D721Med (cell line): Measurements from ENCODE around the gene PAPOLG.
"Not testable (repeated sequence)": the region's sequence is repeated elsewhere in the genome, so short reads cannot be mapped to it uniquely, and the experiment has no call there.

Experiments used
- DNase-seq: peaks from one replicate; pipeline ENCODE4 v3.0.0; 2011; ENCODE audit warnings: low spot score; ENCODE audit not compliant: insufficient read length
- FAIRE-seq: peaks from 2 replicates; lab custom pipeline; 2011; peaks lifted over from hg19 to GRCh38; lab: Jason Lieb, UNC
- TF ChIP-seq, protein P1 (sequence below): IDR thresholded peaks from 2 replicates; pipeline ENCODE4 v1.5.1; 2012; ENCODE audit warnings: mild to moderate bottlenecking, control low read depth; ENCODE audit not compliant: insufficient read depth; ENCODE audit errors: missing control alignments

The PAPOLG gene

DNA sequence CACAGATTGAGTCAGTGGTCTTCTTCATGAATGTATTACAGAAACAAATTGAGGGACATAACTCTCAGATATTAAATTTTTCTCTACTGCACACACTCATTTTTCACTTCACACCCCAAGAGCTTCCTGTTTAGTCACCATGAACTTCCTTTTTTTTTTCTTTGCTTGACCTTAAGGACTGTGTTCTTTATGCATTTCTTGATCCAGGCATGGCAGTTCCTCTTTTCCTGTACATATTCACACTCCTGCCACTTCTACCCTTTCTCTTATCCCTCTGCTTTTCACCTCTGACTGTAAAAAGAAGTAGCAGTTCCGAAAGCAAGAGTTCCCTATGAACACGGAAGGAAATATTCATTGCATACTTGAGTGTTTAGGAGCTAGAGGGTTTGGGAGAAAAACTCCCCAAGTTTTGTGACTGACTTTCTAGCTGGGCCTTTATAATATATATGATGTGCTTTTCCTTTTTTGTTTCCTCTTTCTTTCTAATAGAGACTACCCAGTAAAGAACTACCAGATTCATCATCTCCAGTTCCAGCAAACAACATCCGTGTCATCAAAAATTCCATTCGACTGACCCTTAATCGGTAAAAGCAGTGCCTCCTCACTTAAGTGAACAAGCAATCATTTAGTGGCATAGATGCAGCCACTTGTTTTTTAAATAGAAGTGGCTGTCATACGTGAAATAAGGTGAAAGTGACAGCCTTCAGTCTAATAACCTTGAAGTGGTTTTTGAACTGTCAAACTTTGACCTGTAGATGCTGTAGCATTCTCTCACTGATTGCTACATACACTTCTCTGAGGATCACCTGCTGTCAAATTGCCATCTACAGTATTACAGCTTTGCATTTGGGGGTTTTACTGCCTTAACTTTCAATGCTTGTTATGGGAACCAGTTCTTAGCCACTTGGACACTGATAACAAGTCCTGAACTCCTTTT, 40.8 kb downstream of the PAPOLG start:
- FAIRE-seq (no peak), DNase-seq (no peak)
- TF ChIP-seq, protein P1, sequence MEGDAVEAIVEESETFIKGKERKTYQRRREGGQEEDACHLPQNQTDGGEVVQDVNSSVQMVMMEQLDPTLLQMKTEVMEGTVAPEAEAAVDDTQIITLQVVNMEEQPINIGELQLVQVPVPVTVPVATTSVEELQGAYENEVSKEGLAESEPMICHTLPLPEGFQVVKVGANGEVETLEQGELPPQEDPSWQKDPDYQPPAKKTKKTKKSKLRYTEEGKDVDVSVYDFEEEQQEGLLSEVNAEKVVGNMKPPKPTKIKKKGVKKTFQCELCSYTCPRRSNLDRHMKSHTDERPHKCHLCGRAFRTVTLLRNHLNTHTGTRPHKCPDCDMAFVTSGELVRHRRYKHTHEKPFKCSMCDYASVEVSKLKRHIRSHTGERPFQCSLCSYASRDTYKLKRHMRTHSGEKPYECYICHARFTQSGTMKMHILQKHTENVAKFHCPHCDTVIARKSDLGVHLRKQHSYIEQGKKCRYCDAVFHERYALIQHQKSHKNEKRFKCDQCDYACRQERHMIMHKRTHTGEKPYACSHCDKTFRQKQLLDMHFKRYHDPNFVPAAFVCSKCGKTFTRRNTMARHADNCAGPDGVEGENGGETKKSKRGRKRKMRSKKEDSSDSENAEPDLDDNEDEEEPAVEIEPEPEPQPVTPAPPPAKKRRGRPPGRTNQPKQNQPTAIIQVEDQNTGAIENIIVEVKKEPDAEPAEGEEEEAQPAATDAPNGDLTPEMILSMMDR, result no peak

- no peak for FAIRE-seq
Measured at GRCh38 chr2:60804473-60804872, 48.4 kb downstream of the PAPOLG start.

GRCh38 chr2:60806595-60806987, 50.5 kb downstream of the PAPOLG start:
- no peak for DNase-seq
- TF ChIP-seq, protein P1, result no peak

More at GRCh38 chr2:60804473-60804872, 48.4 kb downstream of the PAPOLG start:
- TF ChIP-seq, protein P1, result no peak
- no peak for DNase-seq

GRCh38 chr2:60806988-60807681, 51.1 kb downstream of the PAPOLG start:
- no peak for FAIRE-seq
- TF ChIP-seq, protein P1, result no peak
- DNase-seq, result no peak

More at GRCh38 chr2:60806595-60806987, 50.5 kb downstream of the PAPOLG start:
- FAIRE-seq, result no peak

DNA sequence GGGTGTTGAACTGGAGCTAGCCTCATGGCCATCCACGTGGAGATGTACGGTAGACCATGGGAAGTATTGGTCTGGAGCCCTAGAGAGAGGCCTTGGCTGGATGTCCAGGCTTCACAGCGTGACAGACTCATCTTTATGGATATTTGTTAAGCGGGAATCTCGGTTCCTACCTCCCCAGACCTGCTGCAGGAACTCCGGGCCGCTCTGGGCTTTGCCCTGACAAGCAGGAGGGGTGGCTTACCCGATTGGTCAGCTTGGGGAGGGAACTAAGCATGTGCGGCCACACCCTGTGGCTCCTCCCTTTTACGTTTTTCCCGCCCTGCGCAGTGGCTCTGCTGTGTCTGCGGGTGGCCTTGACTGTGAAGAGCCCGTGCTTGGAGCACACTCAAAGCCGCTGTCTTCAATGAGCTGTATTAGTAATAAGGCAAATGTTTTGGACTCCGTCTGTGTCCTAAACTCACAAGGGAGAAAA, 52.3 kb downstream of the PAPOLG start:
- no peak for DNase-seq
- no peak for FAIRE-seq
- TF ChIP-seq, protein P1, result no peak

- TF ChIP-seq, protein P1, result no peak
- FAIRE-seq, result no peak
- DNase-seq, result no peak
Measured at GRCh38 chr2:60811491-60812375, 55.7 kb downstream of the PAPOLG start.

DNA sequence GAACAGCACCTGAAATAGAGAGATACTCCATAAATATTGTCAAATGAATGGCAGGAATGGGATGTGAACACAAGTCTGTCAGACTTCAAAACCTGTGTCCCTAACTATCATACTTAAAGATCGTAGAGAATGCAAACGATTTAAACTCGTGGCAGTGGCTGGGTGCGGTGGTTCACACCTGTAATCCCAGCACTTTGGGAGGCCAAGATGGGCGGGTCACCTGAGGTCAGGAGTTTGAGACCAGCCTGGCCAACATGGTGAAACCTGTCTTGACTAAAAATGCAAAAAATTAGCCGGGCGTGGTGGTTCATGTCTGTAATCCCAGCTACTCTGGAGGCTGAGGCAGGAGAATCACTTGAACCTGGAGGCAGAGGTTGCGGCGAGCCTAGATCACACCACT, 61.1 kb downstream of the PAPOLG start:
- not testable (repeated sequence) for FAIRE-seq, DNase-seq
